NCI-H2107 treated with DMSO at 0.1 percent for 48 hours (cell line): ENCODE results near the gene XPO5.
"Not testable (repeated sequence)": the region's sequence is repeated elsewhere in the genome, so short reads cannot be mapped to it uniquely, and the experiment has no call there.

Experiments used
- DNase-seq: peaks from one replicate; lab custom pipeline; 2025; ENCODE audit not compliant: unreplicated experiment; lab: John Stamatoyannopoulos, UW

Gene XPO5

DNA sequence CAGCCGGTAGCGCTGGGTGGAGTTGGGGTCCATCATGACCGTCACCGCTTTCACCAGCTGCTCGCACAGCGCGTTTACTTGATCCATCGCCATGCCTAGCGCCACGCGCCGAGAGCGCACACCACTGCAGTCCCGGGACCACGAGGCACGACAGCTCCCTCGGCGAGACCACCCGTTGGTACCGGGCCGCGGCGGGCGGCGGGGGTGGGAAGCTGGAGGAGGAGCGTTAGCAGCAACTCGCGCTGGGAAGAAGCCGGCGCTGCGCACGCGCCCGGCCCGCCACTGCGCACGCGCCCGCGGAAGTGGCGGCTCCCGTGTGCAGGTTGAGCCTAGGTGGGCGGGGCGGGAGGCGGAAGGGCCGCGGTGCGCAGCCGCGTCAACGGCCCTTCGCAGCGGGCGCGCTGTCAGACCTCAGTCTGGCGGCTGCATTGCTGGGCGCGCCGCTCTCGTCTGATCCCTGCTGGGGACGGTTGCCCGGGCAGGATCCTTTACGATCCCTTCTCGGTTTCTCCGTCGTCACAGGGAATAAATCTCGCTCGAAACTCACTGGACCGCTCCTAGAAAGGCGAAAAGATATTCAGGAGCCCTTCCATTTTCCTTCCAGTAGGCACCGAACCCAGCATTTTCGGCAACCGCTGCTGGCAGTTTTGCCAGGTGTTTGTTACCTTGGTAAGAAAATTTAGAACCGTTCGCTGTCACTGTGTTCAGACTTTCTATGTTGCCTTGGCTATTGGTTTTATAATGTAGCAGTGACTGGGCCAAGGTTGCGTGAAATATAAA, at the start of gene XPO5, which contains the start of gene POLH:
Gene XPO5 (minus strand): TSS at position 267 of the 780 bp plus-strand sequence. CDS start 174 bp downstream, at position 93.
Gene POLH (plus strand): TSS at position 414 of the 780 bp plus-strand sequence. CDS start 6,135 bp downstream, outside the sequence.
- peak; percentile 58 for DNase-seq

DNA sequence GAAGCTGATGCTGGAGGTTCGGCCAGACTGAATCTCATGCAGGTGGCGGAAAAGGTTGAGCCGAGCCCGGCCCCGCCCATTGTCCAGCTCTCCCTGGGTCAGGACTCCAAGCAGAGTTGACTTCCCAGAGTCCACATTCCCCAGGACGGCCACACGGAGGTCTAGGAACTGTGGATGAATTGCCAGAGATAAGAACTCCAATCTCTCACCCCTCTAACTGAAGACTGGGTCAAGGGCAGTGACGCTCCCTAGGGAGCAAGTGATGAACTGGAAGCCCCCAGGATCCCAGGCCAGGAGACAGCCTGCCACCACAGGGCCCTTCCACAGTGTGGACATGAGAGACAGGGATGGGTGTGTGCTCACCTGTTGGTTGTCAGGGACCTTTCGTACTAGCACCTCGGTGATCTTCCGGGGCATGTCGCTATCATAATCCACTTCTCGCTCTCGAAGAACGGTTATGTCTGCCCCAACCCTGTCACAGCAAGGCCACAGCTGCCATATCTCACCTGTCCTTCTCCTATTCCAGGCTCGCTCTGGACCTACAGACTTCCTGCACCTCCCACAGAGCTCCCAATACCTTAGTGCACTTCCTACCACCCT, 49.7 kb upstream of the XPO5 start:
- DNase-seq, result no peak

DNA sequence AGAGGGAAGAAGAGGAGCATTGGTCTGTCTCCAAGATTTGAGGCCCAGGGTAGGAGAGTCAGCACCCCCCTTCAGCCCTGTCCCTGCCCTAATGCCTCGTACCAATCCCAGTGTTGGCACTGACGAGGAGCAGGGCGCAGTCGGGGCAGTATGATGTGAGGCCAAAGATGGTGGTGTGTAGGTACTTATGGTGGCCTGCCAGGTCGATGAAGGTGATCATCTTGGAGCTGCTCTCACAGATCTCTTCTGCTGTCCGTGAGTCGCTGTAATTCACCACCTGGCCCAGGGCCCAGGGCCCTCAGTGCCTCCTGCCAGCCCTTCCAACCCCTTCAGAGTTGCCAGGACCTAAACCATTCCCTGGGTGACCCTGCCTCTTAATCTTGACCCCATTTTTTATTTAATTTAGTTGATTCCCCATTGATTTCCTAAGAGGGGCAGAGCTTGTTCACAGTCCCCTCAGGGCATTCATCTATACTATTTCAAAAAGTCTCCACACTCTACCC, 49.0 kb upstream of the XPO5 start:
- no peak for DNase-seq

DNA sequence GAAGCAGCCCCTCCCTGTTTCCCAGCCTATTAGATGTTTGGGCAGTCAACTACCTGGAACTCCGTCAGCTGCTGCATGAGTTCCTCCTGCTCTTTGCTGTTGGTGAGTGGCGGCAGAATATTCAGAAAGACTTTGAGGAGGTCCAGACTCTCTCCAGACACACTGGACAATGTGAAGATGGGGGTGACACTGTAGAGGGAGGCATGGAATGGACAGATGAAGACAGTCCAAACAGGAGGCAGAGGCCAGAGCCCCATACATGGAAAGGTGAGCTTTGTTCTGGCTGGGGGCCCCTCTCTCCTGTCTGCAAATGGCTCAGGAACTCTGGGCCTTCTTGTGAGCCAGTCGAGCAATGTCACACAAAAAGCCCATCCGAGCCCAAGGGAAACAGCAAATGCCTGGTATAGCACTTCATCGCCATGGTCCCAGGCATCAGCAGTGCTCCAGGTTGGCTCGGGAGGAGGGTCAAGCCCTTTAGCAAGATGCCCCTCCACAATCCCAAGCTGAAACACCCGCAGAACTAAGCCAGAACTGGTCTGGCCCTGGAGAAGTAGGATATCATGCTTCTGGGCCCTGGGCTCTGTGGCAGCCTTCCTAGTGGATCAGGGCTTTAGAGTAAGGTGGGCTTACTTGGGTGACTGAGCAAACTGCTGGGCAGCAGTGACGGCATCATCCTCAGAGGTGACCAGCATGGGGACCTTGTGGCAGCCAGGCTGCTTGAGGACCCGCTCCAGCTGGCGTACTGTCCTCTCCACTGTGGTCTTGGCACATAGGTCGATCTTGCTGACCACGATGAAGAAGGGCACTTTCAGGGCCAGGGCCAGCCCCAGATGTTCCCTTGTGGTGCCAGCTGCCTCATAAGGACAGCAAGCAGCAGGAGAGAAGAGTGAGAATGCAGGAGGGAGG, 48.3 kb upstream of the XPO5 start:
- no peak for DNase-seq

GRCh38 chr6:43622541-43622940, 46.7 kb upstream of the XPO5 start:
- DNase-seq, result no peak

GRCh38 chr6:43621836-43622180, 46.0 kb upstream of the XPO5 start:
- no peak for DNase-seq

DNA sequence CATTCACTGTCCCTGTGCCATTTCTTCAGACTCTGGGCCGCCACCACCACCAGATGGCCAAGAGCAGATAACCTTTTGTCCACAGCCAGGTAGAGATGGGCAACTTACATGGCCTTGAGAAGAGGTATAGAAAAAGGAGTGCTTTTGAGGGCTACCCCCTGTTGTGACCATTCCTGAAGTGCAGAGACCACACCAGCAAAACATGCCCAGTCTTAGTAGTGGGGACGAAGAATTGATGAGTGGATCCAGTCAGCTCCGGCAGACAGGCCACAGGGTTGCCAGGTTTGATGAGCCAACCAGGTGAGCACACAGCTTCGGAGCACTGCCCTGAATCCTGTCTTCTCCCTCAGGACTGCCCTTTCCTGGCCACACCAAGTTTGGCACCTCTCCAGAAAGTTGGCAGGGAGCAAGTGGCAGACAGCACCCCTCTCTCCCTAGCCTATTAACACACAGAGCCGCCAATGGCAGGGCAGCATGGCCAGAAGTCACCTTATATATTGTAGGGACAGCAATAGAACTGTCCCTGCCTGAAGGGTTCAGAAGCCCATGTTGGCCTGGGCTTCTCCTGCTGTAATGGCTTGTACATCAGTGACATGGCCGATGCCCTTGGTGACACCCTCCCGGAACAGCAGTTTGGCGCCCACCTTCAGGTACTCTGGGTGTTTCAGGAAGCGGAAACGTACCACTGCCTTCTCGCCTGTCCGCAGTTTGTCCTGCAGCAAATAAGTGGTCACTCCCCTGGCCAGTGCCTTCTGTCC, 45.4 kb upstream of the XPO5 start:
- no peak for DNase-seq

DNA sequence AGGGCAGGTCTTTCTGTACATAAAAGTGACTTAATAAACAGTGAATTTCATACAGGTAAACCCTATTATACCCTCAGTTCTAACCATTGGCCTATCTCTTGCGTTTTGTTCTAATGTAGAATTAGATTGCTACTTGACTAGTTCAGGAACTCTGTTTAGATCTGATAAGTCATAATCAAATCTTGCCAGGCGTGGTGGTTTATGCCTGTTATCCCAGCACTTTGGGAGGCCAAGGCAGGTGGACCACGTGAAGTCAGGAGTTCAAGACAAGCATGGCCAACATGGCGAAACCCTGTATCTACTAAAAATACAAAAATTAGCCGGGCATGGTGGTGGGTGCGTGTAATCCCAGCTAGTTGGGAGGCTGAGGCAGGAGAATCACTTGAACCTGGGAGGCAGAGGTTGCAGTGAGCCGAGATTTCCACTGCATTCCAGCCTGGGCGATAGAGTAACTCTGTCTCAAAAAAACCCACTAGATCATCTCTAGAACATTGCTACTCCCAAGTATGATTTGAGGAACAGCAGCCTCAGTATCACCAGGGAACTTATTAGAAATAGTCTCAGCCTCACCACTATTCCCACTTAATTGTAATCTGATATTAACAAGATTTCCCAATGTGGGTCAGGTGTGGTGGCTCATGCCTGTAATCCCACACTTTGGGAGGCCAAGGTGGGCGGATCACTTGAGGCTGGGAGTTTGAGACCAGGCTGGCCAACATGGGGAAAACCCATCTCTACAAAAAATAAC, 41.1 kb upstream of the XPO5 start:
- DNase-seq, result no peak

GRCh38 chr6:43614396-43614730, 38.5 kb upstream of the XPO5 start:
- DNase-seq, result no peak

GRCh38 chr6:43613721-43614395, 38.0 kb upstream of the XPO5 start:
- no peak for DNase-seq

GRCh38 chr6:43610431-43610830, 34.6 kb upstream of the XPO5 start:
- no peak for DNase-seq

DNA sequence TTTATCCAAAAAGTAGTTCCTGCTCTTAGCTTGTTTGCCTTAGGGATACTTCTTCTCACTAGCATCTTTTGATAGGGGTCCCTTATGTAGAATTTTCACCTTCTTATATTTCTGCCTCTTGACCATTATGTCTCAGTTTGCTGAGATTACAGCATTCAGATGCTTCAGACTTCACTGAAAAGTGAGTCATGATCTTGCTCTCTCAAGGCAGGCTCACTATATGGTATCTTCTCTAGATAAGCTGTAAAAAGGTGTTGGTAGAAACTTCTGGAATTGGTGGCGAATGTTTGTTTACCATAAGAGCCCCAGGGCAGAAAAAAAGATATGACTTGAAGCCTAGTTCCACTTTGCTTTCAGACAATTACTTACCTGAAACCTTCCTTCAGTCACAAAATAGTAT, 33.6 kb upstream of the XPO5 start:
- DNase-seq, result no peak

DNA sequence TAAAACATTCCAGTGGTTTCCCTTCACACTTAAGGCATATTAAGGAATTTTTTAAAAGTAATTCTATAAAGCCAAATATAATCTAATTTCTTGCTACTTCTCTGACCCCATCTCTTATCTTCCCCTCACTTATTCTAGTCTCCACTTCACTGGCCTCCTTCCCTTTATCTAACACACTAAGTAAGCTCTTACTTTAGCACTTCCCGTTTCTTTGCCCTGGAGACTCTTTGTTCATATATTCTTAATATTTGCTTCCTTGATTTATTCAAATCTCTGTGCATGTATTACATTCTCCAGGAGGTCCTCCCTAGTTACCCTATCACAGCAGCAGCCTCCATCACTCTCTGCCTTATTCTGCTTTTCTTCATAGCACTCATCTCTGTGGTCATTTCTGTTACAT, 33.0 kb upstream of the XPO5 start:
- no peak for DNase-seq

- DNase-seq, result peak; percentile 48
Measured at GRCh38 chr6:43608310-43608763, 32.5 kb upstream of the XPO5 start.

DNA sequence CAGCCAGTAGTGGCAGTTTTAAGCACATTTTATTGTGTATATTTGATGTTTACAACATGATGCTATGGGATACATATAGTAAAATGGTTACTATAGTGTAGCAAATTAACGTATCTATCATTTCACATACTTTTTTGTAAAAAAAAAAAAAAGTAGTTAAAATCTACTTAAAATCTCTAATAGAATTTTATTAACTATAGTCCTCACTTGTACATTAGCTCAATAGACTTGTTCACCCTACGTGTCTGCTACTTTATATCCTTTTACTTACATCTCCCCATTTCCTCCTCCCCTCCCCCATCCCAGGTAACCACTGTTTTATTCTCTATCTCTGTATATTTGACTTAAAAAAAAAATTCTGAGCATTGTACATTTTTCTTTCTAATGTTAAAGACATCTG, 30.2 kb upstream of the XPO5 start:
- no peak for DNase-seq

DNA sequence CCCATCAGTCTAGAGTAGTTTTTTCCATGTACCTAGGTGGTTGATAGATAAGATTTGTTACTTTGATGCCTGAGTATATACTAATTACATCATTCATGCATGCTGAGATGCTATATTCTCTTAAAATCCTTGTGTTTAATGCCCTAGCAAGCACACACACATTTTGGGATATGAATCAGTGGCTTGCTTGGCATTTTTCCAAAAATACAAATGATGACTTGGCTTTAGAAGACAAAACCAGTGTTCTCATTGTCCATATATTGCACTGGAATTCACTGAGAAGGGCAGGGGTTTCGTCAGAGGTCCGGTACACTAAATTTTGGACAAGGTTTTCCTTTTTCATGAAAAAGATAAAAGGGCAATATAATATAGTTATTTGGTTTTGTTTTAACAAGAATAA, 28.3 kb upstream of the XPO5 start:
- DNase-seq, result no peak

DNA sequence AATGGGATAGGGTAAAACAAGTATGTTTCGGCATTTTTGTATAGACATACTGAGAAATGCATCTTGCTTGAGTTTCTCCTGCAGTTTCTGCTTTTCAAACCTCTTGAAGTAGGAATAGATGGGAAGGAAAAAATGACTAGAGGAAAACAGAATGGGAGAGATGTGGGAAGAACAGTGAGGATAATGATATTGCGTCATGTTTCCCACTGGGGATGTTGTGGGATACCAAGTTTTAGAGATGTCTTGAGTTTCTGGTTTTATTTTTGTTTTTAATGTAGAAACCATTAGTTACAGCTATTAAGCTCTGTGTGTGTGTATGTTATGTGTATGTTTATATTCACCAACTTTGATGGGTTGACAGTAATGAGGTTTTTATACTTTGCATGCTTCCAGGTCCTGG, 24.8 kb upstream of the XPO5 start:
- no peak for DNase-seq

DNA sequence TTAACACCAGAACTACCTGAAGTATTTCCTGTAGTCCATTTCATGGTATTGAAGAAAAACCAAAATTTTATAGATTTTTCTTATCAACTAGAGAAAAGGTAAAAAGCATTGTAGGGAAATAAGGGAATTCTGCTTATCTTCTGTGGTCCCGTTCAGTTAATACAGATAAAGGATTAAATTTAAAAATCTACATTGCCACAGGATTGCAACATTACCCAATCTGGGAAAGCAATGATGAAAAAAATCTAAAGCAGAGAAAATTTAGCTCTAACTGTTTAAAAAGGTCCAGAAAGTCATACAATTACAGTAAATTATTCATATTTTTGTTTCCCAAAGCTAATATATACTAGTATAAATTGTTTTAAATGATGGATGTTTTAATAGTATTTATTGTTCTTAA, 18.1 kb upstream of the XPO5 start:
- no peak for DNase-seq

GRCh38 chr6:43589564-43589963, 13.7 kb upstream of the XPO5 start:
- not testable (repeated sequence) for DNase-seq

- DNase-seq, result no peak
Measured at GRCh38 chr6:43588194-43588593, 12.4 kb upstream of the XPO5 start.
